ENCODE data around the gene PRICKLE3.

PRICKLE3 gene

DNA sequence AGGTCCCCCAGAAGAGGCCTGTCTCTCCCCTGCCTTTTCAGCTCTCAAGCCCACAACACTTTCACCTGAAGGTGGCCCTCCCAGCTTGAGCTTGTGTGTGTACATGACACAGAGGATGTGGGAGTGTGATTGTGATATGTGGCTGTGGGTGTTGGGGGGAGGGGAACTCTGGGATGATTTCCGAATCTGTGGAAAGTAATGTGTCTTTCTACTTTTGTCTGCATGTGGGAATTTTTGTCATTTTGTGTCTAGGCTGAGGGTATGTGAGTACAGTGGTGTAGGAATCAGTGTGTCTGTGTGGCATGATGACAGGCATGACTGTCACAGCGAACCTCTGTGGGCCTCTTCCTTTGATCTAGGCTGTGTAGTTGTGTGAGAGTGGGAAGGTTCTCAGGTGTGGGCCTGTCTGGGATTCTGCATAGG is 7.4 kb upstream of the PRICKLE3 start:
- no CpG with 5 or more reads among the region's 2 CpGs for WGBS (ENCODE audit: insufficient coverage, insufficient read length)
- no peak overlapping the region for H3K27ac ChIP-seq (ENCODE audit: low read length)
- H3K27me3 ChIP-seq (ENCODE audit: control insufficient read depth, insufficient read depth, low read length), result no peaks in the 10 kb centered on the region
- DNase-seq (ENCODE audit: low read depth, low spot score), result no peak
- no peaks in the 10 kb centered on the region for H3K9me3 ChIP-seq (ENCODE audit: control insufficient read depth, insufficient read depth, low read length)
- H3K4me3 ChIP-seq (ENCODE audit: low read length), result no peak overlapping the region
- peaks cover 1% of the 10 kb centered on the region; the same call in 1 of the 2 replicates for H3K4me1 ChIP-seq (ENCODE audit: control insufficient read depth, insufficient read depth, low read length)
- H3K36me3 ChIP-seq (ENCODE audit: control insufficient read depth, insufficient read depth, low read length), result no peaks in the 10 kb centered on the region

- DNase-seq (ENCODE audit: low read depth, low spot score), result no peak
- Histone ChIP-seq H3K9me3 (ENCODE audit: control insufficient read depth, insufficient read depth, low read length) (no peaks in the 10 kb centered on the region), H3K36me3 (ENCODE audit: control insufficient read depth, insufficient read depth, low read length) (no peaks in the 10 kb centered on the region)
Observed at GRCh38 chrX:49192722-49193328, 6.7 kb upstream of the PRICKLE3 start.

DNA sequence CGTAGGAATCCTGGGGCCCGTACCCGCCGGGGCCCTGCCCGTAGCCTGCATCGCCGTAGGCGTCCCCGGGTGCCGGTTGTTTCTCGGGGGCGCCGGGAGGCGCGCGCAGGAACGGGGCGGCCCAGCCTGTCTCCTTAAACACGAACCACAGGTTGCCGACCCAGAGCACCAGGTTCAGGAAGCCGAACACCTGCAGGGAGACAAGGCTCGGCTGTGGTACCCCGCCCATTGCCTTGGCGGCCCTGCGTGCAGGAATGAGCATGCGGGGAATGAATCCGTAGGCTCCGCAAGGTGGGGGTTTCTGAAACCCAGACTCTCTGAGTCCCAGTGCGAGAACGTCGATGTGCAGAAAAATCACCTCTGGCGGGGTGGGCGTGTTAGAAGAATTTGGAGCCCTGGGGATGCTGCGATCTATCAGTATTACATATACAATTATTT is 5.4 kb upstream of the PRICKLE3 start:
- no peak for DNase-seq (ENCODE audit: low read depth, low spot score)
- no CpG with 5 or more reads among the region's 34 CpGs for WGBS (ENCODE audit: insufficient coverage, insufficient read length)
- no peaks in the 10 kb centered on the region for H3K9me3 ChIP-seq (ENCODE audit: control insufficient read depth, insufficient read depth, low read length)
- no peaks in the 10 kb centered on the region for H3K36me3 ChIP-seq (ENCODE audit: control insufficient read depth, insufficient read depth, low read length)
- no peaks in the 10 kb centered on the region for H3K27me3 ChIP-seq (ENCODE audit: control insufficient read depth, insufficient read depth, low read length)
- no peak overlapping the region for H3K27ac ChIP-seq (ENCODE audit: low read length)
- peak overlapping the region; percentile 86 for H3K4me3 ChIP-seq (ENCODE audit: low read length)
- peaks cover 1% of the 10 kb centered on the region for H3K4me1 ChIP-seq (ENCODE audit: control insufficient read depth, insufficient read depth, low read length)

More at GRCh38 chrX:49192722-49193328, 6.7 kb upstream of the PRICKLE3 start:
- Histone ChIP-seq H3K27me3 (ENCODE audit: control insufficient read depth, insufficient read depth, low read length) (no peaks in the 10 kb centered on the region), H3K4me1 (ENCODE audit: control insufficient read depth, insufficient read depth, low read length) (peaks cover 1% of the 10 kb centered on the region), H3K27ac (ENCODE audit: low read length) (no peak overlapping the region), H3K4me3 (ENCODE audit: low read length) (no peak overlapping the region)
- WGBS (ENCODE audit: insufficient coverage, insufficient read length), result no CpG with 5 or more reads among the region's 10 CpGs

DNA sequence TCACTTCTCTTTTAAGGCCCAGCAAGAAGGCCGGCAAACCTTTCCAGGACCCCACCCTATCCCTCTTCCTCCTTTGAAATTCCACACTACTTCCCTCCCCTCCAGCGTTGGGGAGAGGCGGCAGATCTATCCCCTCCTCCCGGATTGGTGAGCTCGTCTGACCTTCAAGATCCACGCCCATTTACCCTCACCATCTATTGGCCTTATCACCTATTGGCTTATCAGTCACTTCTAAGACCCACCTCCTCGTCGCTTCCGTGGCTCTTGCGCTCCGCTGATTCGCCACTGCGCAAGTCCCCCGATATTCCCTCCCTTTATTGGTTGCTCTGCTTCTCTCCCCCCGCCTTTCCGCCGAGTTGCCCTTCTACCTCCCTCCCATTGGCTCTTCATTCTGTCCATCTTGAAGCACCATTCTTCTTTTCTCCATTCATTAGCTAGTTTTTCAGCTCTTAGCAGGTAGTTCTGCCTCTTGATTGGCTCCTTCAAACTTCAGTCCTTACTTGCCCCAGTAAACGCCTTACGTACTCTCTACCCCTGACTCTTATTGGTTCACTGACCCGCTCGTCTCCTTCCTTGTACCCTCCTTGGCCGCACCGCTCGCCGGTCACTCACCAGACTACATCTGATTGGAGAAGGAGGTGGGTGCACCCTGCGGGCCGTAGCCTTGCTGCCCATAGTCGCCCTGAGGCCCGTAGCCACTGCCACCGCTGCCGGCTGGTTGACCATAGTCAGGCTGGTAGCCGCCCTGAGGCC is 4.8 kb upstream of the PRICKLE3 start:
- Histone ChIP-seq H3K27ac (ENCODE audit: low read length) (no peak overlapping the region), H3K9me3 (ENCODE audit: control insufficient read depth, insufficient read depth, low read length) (no peaks in the 10 kb centered on the region), H3K27me3 (ENCODE audit: control insufficient read depth, insufficient read depth, low read length) (no peaks in the 10 kb centered on the region), H3K4me3 (ENCODE audit: low read length) (peak overlapping the region; percentile 86), H3K4me1 (ENCODE audit: control insufficient read depth, insufficient read depth, low read length) (peaks cover 1% of the 10 kb centered on the region), H3K36me3 (ENCODE audit: control insufficient read depth, insufficient read depth, low read length) (no peaks in the 10 kb centered on the region)
- no CpG with 5 or more reads among the region's 32 CpGs for WGBS (ENCODE audit: insufficient coverage, insufficient read length)
- DNase-seq (ENCODE audit: low read depth, low spot score), result peak; percentile 86

GRCh38 chrX:49189606-49190005 is 3.4 kb upstream of the PRICKLE3 start:
- no peak for DNase-seq (ENCODE audit: low read depth, low spot score)
- Histone ChIP-seq H3K27ac (ENCODE audit: low read length) (no peak overlapping the region), H3K4me1 (ENCODE audit: control insufficient read depth, insufficient read depth, low read length) (peaks cover 1% of the 10 kb centered on the region), H3K36me3 (ENCODE audit: control insufficient read depth, insufficient read depth, low read length) (no peaks in the 10 kb centered on the region), H3K9me3 (ENCODE audit: control insufficient read depth, insufficient read depth, low read length) (no peaks in the 10 kb centered on the region), H3K4me3 (ENCODE audit: low read length) (no peak overlapping the region), H3K27me3 (ENCODE audit: control insufficient read depth, insufficient read depth, low read length) (no peaks in the 10 kb centered on the region)
- no CpG with 5 or more reads among the region's 6 CpGs for WGBS (ENCODE audit: insufficient coverage, insufficient read length)

DNA sequence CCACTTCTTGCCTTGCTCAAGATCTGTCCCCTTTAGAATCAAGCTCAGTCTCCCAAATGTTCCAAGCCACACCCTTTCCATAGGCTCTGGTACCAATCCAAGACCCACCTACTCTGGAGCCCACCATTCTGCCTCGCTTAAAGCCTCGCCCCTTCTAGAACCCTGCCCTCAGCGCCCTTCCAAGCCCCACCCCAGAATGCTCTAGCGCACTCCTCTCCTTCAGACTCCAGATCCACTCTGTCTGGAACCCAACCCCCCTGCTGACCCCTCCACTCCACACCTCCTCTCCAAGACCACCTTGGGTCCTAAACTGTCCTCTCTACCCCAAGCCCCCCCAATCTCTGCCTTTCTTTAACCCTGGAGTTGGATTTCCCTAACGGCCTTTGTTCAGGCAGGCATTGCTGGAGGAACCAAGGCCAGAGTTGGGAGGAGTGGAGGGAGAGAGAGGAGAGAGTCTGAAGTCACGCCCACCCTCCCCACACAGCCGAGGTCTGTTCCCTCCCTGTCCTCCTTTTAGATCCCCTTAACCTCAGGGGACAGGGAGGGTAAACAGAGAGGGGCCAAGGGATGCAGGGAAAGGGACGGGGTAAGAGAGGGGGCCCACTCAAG is 2.4 kb upstream of the PRICKLE3 start:
- no peaks in the 10 kb centered on the region for H3K27me3 ChIP-seq (ENCODE audit: control insufficient read depth, insufficient read depth, low read length)
- WGBS (ENCODE audit: insufficient coverage, insufficient read length), result no CpG with 5 or more reads among the region's 8 CpGs
- H3K9me3 ChIP-seq (ENCODE audit: control insufficient read depth, insufficient read depth, low read length), result no peaks in the 10 kb centered on the region
- H3K4me1 ChIP-seq (ENCODE audit: control insufficient read depth, insufficient read depth, low read length), result peaks cover 1% of the 10 kb centered on the region
- no peak overlapping the region for H3K27ac ChIP-seq (ENCODE audit: low read length)
- DNase-seq (ENCODE audit: low read depth, low spot score), result no peak
- no peaks in the 10 kb centered on the region for H3K36me3 ChIP-seq (ENCODE audit: control insufficient read depth, insufficient read depth, low read length)
- H3K4me3 ChIP-seq (ENCODE audit: low read length), result no peak overlapping the region

GRCh38 chrX:49187526-49187925 is 1.4 kb upstream of the PRICKLE3 start:
- DNase-seq (ENCODE audit: low read depth, low spot score), result no peak
- Histone ChIP-seq H3K4me1 (ENCODE audit: control insufficient read depth, insufficient read depth, low read length) (no peaks in the 10 kb centered on the region; the same call in none of the 2 replicates), H3K4me3 (ENCODE audit: low read length) (no peak overlapping the region), H3K27me3 (ENCODE audit: control insufficient read depth, insufficient read depth, low read length) (no peaks in the 10 kb centered on the region), H3K27ac (ENCODE audit: low read length) (no peak overlapping the region), H3K9me3 (ENCODE audit: control insufficient read depth, insufficient read depth, low read length) (no peaks in the 10 kb centered on the region), H3K36me3 (ENCODE audit: control insufficient read depth, insufficient read depth, low read length) (no peaks in the 10 kb centered on the region)
- no CpG with 5 or more reads among the region's 10 CpGs for WGBS (ENCODE audit: insufficient coverage, insufficient read length)

GRCh38 chrX:49187028-49187394 is 838 bp upstream of the PRICKLE3 start:
- H3K4me1 ChIP-seq (ENCODE audit: control insufficient read depth, insufficient read depth, low read length), result no peaks in the 10 kb centered on the region; the same call in 1 of the 2 replicates
- DNase-seq (ENCODE audit: low read depth, low spot score), result no peak
- H3K36me3 ChIP-seq (ENCODE audit: control insufficient read depth, insufficient read depth, low read length), result no peaks in the 10 kb centered on the region
- H3K9me3 ChIP-seq (ENCODE audit: control insufficient read depth, insufficient read depth, low read length), result no peaks in the 10 kb centered on the region
- no peak overlapping the region; the same call in 1 of the 2 replicates for H3K4me3 ChIP-seq (ENCODE audit: low read length)
- H3K27me3 ChIP-seq (ENCODE audit: control insufficient read depth, insufficient read depth, low read length), result no peaks in the 10 kb centered on the region
- H3K27ac ChIP-seq (ENCODE audit: low read length), result no peak overlapping the region
- WGBS (ENCODE audit: insufficient coverage, insufficient read length), result no CpG with 5 or more reads among the region's 15 CpGs

- no peaks in the 10 kb centered on the region for H3K27me3 ChIP-seq (ENCODE audit: control insufficient read depth, insufficient read depth, low read length)
- no CpG with 5 or more reads among the region's 46 CpGs for WGBS (ENCODE audit: insufficient coverage, insufficient read length)
- no peaks in the 10 kb centered on the region for H3K9me3 ChIP-seq (ENCODE audit: control insufficient read depth, insufficient read depth, low read length)
- no peak overlapping the region for H3K27ac ChIP-seq (ENCODE audit: low read length)
- H3K36me3 ChIP-seq (ENCODE audit: control insufficient read depth, insufficient read depth, low read length), result no peaks in the 10 kb centered on the region; the same call in 1 of the 2 replicates
- H3K4me1 ChIP-seq (ENCODE audit: control insufficient read depth, insufficient read depth, low read length), result no peaks in the 10 kb centered on the region; the same call in 1 of the 2 replicates
- H3K4me3 ChIP-seq (ENCODE audit: low read length), result peak overlapping the region; percentile 30; the same call in 1 of the 2 replicates
- no peak for DNase-seq (ENCODE audit: low read depth, low spot score)
Observed at GRCh38 chrX:49184294-49185281, 1.6 kb downstream of the PRICKLE3 start.

Measured in iPS DF 6.9 (cell line).